Esophagus squamous epithelium (tissue), 4 donors: Measurements from ENCODE around the gene TMOD1.

Source experiments
- CTCF ChIP-seq, 6 experiments: fragments of 450-650 bp in 4 of 6; fragments of 200-600 bp in 2 of 6; sonication (generic) in 2 of 6; IDR thresholded peaks; one replicate each; pipeline ENCODE4 v1.5.1; 2016 to 2019; ENCODE audit warnings: antibody characterized with exemption in 6 of 6, mild to moderate bottlenecking in 4 of 6, moderate library complexity in 4 of 6
- POLR2A ChIP-seq, 4 donors: fragments of 450-650 bp; IDR thresholded peaks; one replicate each; pipeline ENCODE4 v1.6.1; 2017; ENCODE audit warnings: antibody characterized with exemption in 4 of 4, mild to moderate bottlenecking in 4 of 4, moderate library complexity in 3 of 4

GRCh38 chr9:97562542-97562941, 61.1 kb downstream of the TMOD1 start:
- no peak for TF ChIP-seq CTCF (IDR thresholded peaks at IDR 0.05)
- TF ChIP-seq POLR2A (IDR thresholded peaks at IDR 0.05): no peak
